HCT116 (cell line): ENCODE measurements around the gene DPY19L2.
"Not testable (repeated sequence)": the region's sequence is repeated elsewhere in the genome, so short reads cannot be mapped to it uniquely, and the experiment has no call there.

Experiments
- CTCF ChIP-seq, 3 experiments: fragments of 200-600 bp in 1 of 3; sonication (generic) in 1 of 3; IDR thresholded peaks in 2 of 3; conservative IDR thresholded peaks in 1 of 3; 2 replicates each; pipeline ENCODE4 v1.5.1; 2012 to 2017; ENCODE audit warnings: low read depth in 2 of 3, low read length in 2 of 3, antibody characterized with exemption in 1 of 3, borderline replicate concordance in 1 of 3, control low read depth in 1 of 3, mild to moderate bottlenecking in 1 of 3, mixed read lengths in 1 of 3, mixed run types in 1 of 3, moderate library complexity in 1 of 3; ENCODE audit not compliant: insufficient read depth in 1 of 3
- POLR2A ChIP-seq: IDR thresholded peaks from 2 replicates; pipeline ENCODE4 v1.7.0; 2011; ENCODE audit warnings: borderline replicate concordance; ENCODE audit not compliant: insufficient read depth, insufficient read length; ENCODE audit errors: extremely low read depth
- POLR2AphosphoS5 ChIP-seq: IDR thresholded peaks from 2 replicates; pipeline ENCODE4 v1.6.1; 2011; ENCODE audit warnings: mild to moderate bottlenecking, low read depth, low read length, moderate library complexity
- TCF7L2 ChIP-seq: IDR thresholded peaks from 2 replicates; pipeline ENCODE4 v1.7.0; 2011; ENCODE audit warnings: borderline replicate concordance, inconsistent platforms; ENCODE audit not compliant: insufficient read depth, insufficient read length; ENCODE audit errors: extremely low read depth
- YY1 ChIP-seq: IDR thresholded peaks from 2 replicates; pipeline ENCODE4 v1.6.1; 2011; ENCODE audit warnings: low read length, low read depth, moderate library complexity, mild to moderate bottlenecking; ENCODE audit not compliant: insufficient replicate concordance; ENCODE audit errors: extremely low read depth
- ZFX ChIP-seq: fragments of 450-650 bp; IDR thresholded peaks from 2 replicates; pipeline ENCODE4 v1.6.1; 2017

DNA sequence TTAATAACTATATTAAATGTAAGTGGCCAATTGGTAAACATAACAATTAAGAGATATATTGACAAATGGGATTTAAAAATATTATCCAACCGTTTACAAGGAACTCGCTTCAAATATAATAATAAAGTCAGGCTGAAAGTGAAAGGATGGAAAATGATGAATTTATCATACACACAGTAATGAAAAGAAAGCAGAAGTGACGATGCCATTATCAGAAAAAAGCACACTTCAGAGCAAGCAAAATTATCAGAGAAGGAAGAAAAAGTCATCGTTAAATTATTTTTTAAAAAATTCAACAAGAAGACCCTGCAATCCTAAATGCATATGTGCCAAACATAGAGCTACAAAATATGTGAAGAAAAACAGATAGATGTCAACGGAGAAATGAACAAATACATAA is 13.8 kb downstream of the DPY19L2 start:
- not testable (repeated sequence) for TF ChIP-seq POLR2A; CTCF (IDR thresholded peaks at IDR 0.05 in 2 of 3, conservative IDR thresholded peaks at IDR 0.05 in 1 of 3; ENCODE audit: borderline replicate concordance in 1 of 3, insufficient read depth in 1 of 3, low read depth in 2 of 3, low read length in 2 of 3); ZFX; TCF7L2; POLR2AphosphoS5; YY1
